ENCODE measurements around the gene NELFCD.

The NELFCD gene

DNA sequence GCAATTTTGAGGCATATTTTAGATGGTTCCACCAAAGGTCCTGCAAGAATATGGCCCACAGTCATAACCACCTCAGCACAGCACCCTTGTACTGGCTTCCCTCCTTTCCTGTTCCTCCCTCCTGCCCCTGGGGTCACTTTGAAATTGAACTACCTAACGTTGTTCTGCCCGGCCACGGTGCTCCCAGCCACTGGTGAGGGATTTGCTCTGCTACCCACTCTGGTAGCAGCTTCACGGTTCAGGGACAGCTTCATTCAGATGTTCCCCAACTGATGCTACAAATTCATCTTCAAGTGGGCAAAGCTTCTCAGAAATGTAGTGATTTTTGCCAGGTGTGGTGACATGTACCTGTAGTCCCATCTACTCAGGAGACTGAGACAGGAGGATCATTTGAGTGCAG, 7.9 kb upstream of the NELFCD start:
- TF ChIP-seq, protein P1, sequence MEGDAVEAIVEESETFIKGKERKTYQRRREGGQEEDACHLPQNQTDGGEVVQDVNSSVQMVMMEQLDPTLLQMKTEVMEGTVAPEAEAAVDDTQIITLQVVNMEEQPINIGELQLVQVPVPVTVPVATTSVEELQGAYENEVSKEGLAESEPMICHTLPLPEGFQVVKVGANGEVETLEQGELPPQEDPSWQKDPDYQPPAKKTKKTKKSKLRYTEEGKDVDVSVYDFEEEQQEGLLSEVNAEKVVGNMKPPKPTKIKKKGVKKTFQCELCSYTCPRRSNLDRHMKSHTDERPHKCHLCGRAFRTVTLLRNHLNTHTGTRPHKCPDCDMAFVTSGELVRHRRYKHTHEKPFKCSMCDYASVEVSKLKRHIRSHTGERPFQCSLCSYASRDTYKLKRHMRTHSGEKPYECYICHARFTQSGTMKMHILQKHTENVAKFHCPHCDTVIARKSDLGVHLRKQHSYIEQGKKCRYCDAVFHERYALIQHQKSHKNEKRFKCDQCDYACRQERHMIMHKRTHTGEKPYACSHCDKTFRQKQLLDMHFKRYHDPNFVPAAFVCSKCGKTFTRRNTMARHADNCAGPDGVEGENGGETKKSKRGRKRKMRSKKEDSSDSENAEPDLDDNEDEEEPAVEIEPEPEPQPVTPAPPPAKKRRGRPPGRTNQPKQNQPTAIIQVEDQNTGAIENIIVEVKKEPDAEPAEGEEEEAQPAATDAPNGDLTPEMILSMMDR (IDR thresholded peaks at IDR 0.05; ENCODE audit: control extremely low read depth, extremely low read depth, low read depth, missing control alignments), result no peak
- POLR2A ChIA-PET, result no interaction called here
- DNase-seq (ENCODE audit: extremely low spot score), result no peak
- CTCF ChIA-PET, result no interaction called here

DNA sequence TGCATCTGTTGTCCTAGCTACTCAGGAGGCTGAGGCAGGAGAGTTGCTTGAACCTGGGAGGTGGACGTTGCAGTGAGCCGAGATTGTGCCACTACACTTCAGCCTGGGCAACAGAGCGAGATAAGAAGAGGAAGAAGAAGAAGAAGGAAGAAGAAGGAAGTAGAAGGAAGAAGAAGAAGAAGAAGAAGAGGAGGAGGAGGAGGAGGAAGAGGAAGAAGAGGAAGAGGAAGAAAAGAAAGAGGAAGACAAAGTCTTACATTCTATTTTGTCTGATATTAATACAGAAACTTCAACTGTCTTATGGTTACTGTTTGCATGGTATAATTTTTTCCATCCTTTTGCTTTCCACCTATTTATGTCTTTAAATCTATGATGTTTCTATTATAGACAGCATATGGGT, 7.2 kb upstream of the NELFCD start:
- CTCF ChIA-PET, result no interaction called here
- POLR2A ChIA-PET, result no interaction called here
- no peak for DNase-seq (ENCODE audit: extremely low spot score)
- TF ChIP-seq, protein P1 (IDR thresholded peaks at IDR 0.05; ENCODE audit: control extremely low read depth, extremely low read depth, low read depth, missing control alignments), result no peak

DNA sequence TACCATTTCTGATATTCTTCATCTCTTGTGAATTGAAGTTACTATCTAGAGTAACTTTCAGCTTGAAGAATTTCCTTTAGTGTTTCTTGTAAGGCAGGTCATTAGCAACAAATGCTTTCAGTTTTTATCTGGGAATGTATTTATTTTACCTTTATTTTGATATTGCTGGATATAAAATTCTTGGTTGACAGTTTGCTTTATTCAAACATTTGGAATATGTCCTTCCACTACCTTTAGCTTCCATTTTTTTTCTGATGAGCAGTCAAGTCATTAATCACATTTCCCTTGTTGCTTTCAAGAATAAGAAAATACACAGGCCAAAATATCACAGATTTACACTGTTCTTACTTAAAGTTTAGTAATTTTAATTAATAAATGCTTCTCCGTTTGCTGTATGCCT, 5.7 kb upstream of the NELFCD start:
- ChIA-PET CTCF (interaction anchor here (1.5 to 1.7 kb wide), 2 partner anchors 72 to 75 kb away, joined by 3 to 4 read pairs; no protein-coding TSS in a partner anchor), POLR2A (no interaction called here)
- DNase-seq (ENCODE audit: extremely low spot score), result no peak
- TF ChIP-seq, protein P1 (IDR thresholded peaks at IDR 0.05; ENCODE audit: control extremely low read depth, extremely low read depth, low read depth, missing control alignments), result no peak

DNA sequence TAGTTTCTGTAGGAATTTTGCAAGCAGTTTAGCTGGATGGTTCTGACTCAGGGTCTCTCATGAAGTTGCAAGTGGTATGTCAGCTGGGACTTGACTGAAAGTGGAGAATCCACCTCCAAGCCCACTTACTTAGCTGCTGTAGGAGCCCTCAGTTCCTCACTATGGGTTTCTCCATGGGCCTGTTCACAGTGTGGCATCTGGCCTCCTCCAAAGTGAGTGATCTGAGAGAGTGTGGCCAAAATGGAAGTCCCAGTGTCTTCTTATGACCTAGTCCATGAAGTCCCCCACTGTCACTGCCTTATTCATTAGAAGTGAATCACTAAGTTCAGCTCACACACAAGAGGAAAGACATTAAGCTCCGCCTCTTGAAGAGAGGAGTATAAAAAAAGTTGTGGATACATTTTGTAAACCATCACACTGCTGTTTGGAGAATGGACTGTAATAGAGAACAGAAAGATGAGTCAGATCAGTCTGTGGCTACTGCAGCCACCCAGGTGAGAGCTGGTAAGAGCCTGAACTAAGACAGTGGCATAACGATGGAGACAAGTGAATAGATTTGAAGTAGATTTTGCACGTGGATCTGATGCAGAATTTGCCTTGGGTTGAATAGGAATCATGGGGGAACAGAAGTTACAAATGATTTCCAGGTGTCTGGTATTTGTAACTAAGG, 4.9 kb upstream of the NELFCD start:
- ChIA-PET POLR2A (no interaction called here), CTCF (interaction anchor here (1.5 to 1.7 kb wide), 2 partner anchors 73 to 76 kb away, joined by 3 to 4 read pairs; no protein-coding TSS in a partner anchor)
- no peak for DNase-seq (ENCODE audit: extremely low spot score)
- TF ChIP-seq, protein P1 (IDR thresholded peaks at IDR 0.05; ENCODE audit: control extremely low read depth, extremely low read depth, low read depth, missing control alignments), result no peak

DNA sequence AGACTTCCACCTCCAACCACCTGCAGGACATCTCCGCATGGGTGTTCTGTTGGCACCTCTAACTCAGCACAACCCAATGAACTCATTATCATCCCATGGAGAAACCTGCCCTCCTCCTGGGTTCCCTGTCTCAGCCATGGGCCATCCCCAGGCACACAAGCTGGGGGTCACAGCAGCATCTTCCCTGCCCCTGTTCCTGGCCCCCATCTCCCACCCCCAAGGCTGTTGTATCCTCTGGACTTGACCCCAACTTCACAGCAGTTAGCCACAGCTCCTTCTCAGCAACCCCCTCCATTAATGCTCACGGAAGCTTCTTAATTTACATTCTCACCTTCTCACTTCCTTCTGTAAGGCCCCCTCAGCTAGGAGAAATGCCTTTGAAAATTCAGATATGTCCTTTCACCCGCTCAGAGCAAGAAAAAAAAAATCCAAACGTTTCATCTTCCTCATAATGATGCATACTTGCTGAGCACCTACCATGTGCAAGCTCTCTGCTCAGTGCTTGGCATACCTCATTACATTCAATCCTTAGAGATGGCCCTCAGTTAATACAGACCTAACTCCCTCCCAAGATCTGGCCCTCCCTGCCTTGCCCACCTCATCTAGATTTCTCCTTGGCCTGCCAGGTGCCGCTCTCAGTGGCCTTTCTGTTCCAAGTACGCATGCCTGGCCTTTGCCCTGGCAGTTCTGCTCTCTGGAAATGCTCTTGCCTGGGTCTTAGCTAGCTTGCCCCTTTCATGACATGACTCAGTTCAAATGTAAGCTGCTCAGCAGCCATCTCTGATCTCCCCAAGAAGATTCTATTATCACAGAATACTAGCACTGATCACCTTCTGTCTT, 2.5 kb upstream of the NELFCD start:
- TF ChIP-seq, protein P1 (IDR thresholded peaks at IDR 0.05; ENCODE audit: control extremely low read depth, extremely low read depth, low read depth, missing control alignments), result no peak
- DNase-seq (ENCODE audit: extremely low spot score), result no peak
- ChIA-PET CTCF (interaction anchor here (0.8 to 1.6 kb wide), 4 partner anchors 40 to 111 kb away, joined by 3 to 6 read pairs (median 3); no protein-coding TSS in a partner anchor), POLR2A (interaction anchor here (0.5 to 1.3 kb wide), 3 partner anchors 26 to 590 kb away, joined by 3 to 5 read pairs (median 5); partner anchors contain the start of gene VAPB)

DNA sequence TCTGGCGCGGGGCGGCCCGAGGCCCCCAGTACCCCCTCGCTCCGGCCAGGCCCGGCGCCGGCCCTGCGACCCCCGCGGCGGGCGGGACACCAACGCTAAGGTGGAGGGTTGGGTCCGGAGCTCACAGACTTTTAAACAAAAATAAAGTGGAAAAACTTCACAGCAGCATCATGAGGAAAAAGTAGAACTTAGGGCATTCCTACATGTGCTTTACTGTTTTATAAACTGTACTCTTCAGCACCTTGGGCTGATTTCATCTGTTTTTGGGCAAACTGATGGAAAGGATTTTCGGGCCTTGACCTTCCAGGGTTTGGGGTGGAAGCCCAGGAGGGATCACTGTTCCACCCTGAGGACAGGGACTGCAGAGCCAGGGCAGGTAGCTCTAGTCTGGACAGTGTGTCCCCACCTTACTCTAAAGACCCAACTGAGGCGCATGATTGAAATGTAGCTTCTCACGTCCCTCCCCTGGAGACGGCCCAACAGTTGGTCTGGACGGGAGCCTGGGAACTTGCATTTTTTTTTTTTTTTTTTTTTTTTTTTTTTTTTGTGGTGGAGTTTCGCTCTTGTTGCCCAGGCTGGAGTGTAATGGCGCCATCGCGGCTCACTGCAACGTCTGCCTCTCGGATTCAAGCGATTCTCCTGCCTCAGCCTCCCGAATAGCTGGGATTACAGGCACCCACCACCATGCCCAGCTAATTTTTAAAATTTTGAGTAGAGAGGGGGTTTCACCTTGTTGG, 740 bp downstream of the NELFCD start:
- TF ChIP-seq, protein P1 (IDR thresholded peaks at IDR 0.05; ENCODE audit: control extremely low read depth, extremely low read depth, low read depth, missing control alignments), result no peak
- ChIA-PET POLR2A (interaction anchor here (0.7 kb wide), 2 partner anchors 18 to 20 kb away, joined by 3 read pairs; no protein-coding TSS in a partner anchor), CTCF (interaction anchor here (0.8 to 2.5 kb wide), 5 partner anchors 9 to 75 kb away, joined by 3 to 8 read pairs (median 4); no protein-coding TSS in a partner anchor)
- no peak for DNase-seq (ENCODE audit: extremely low spot score)

All from GM10248 (cell line).